ENCODE data around the gene TMEM178B.

Gene TMEM178B

GRCh38 chr7:141430455-141431139, 356.7 kb downstream of the TMEM178B start:
- Histone ChIP-seq H3K27ac (ENCODE audit: low read depth, low read length) (no peak overlapping the region), H4K20me1 (ENCODE audit: control insufficient read depth, insufficient read depth, low read depth, low read length) (no peaks in the 10 kb centered on the region), H3K4me1 (ENCODE audit: control insufficient read depth, low read length) (no peaks in the 10 kb centered on the region), H3F3A (ENCODE audit: control insufficient read depth, insufficient read depth) (no peaks in the 10 kb centered on the region), H3K36me3 (ENCODE audit: control insufficient read depth, low read length) (no peaks in the 10 kb centered on the region), H3K27me3 (ENCODE audit: control insufficient read depth, low read length) (peaks cover 6% of the 10 kb centered on the region; the same call in 1 of the 2 replicates), H3K4me2 (ENCODE audit: low read length) (no peak overlapping the region), H3K9me2 (replicated peaks; ENCODE audit: control insufficient read depth, low read length) (no peaks in the 10 kb centered on the region), H3K79me2 (ENCODE audit: control insufficient read depth, low read length) (no peaks in the 10 kb centered on the region), H3K4me3 (ENCODE audit: low read length) (no peak overlapping the region), H3K9me3 (ENCODE audit: control insufficient read depth, insufficient read depth, low read length) (peaks cover 6% of the 10 kb centered on the region; the same call in 1 of the 2 replicates)
- TF ChIP-seq EZH2phosphoT487 (IDR thresholded peaks at IDR 0.05; ENCODE audit: borderline replicate concordance, low read length) (no peak), CTCF (IDR thresholded peaks at IDR 0.05; ENCODE audit: low read depth, low read length, poor library complexity, severe bottlenecking) (no peak)

GRCh38 chr7:141431140-141431479, 357.2 kb downstream of the TMEM178B start:
- H3K79me2 ChIP-seq (ENCODE audit: control insufficient read depth, low read length), result no peaks in the 10 kb centered on the region
- no peak overlapping the region for H3K27ac ChIP-seq (ENCODE audit: low read depth, low read length)
- no peaks in the 10 kb centered on the region for H3K36me3 ChIP-seq (ENCODE audit: control insufficient read depth, low read length)
- no peaks in the 10 kb centered on the region for H3K9me2 ChIP-seq (replicated peaks; ENCODE audit: control insufficient read depth, low read length)
- peaks cover 6% of the 10 kb centered on the region; the same call in 1 of the 2 replicates for H3K27me3 ChIP-seq (ENCODE audit: control insufficient read depth, low read length)
- H3F3A ChIP-seq (ENCODE audit: control insufficient read depth, insufficient read depth), result no peaks in the 10 kb centered on the region
- H4K20me1 ChIP-seq (ENCODE audit: control insufficient read depth, insufficient read depth, low read depth, low read length), result no peaks in the 10 kb centered on the region
- H3K9me3 ChIP-seq (ENCODE audit: control insufficient read depth, insufficient read depth, low read length), result peaks cover 6% of the 10 kb centered on the region; the same call in 1 of the 2 replicates
- no peak overlapping the region for H3K4me2 ChIP-seq (ENCODE audit: low read length)
- no peaks in the 10 kb centered on the region for H3K4me1 ChIP-seq (ENCODE audit: control insufficient read depth, low read length)
- no peak for TF ChIP-seq CTCF (IDR thresholded peaks at IDR 0.05; ENCODE audit: low read depth, low read length, poor library complexity, severe bottlenecking)
- TF ChIP-seq EZH2phosphoT487 (IDR thresholded peaks at IDR 0.05; ENCODE audit: borderline replicate concordance, low read length), result no peak
- no peak overlapping the region for H3K4me3 ChIP-seq (ENCODE audit: low read length)

GRCh38 chr7:141431711-141432110, 357.8 kb downstream of the TMEM178B start:
- no peak for TF ChIP-seq EZH2phosphoT487 (IDR thresholded peaks at IDR 0.05; ENCODE audit: borderline replicate concordance, low read length)
- no peak overlapping the region for H3K4me2 ChIP-seq (ENCODE audit: low read length)
- H3F3A ChIP-seq (ENCODE audit: control insufficient read depth, insufficient read depth), result no peaks in the 10 kb centered on the region
- H3K4me1 ChIP-seq (ENCODE audit: control insufficient read depth, low read length), result no peaks in the 10 kb centered on the region
- no peak overlapping the region for H3K4me3 ChIP-seq (ENCODE audit: low read length)
- H3K27ac ChIP-seq (ENCODE audit: low read depth, low read length), result no peak overlapping the region
- H3K36me3 ChIP-seq (ENCODE audit: control insufficient read depth, low read length), result no peaks in the 10 kb centered on the region
- peaks cover 6% of the 10 kb centered on the region; the same call in 1 of the 2 replicates for H3K27me3 ChIP-seq (ENCODE audit: control insufficient read depth, low read length)
- H3K9me3 ChIP-seq (ENCODE audit: control insufficient read depth, insufficient read depth, low read length), result peaks cover 6% of the 10 kb centered on the region; the same call in 1 of the 2 replicates
- H3K79me2 ChIP-seq (ENCODE audit: control insufficient read depth, low read length), result no peaks in the 10 kb centered on the region
- H4K20me1 ChIP-seq (ENCODE audit: control insufficient read depth, insufficient read depth, low read depth, low read length), result no peaks in the 10 kb centered on the region
- no peaks in the 10 kb centered on the region for H3K9me2 ChIP-seq (replicated peaks; ENCODE audit: control insufficient read depth, low read length)

GRCh38 chr7:141433698-141434097, 359.8 kb downstream of the TMEM178B start:
- Histone ChIP-seq H4K20me1 (ENCODE audit: control insufficient read depth, insufficient read depth, low read depth, low read length) (no peaks in the 10 kb centered on the region), H3F3A (ENCODE audit: control insufficient read depth, insufficient read depth) (no peaks in the 10 kb centered on the region), H3K9me3 (ENCODE audit: control insufficient read depth, insufficient read depth, low read length) (no peaks in the 10 kb centered on the region), H3K4me1 (ENCODE audit: control insufficient read depth, low read length) (no peaks in the 10 kb centered on the region), H3K27ac (ENCODE audit: low read depth, low read length) (no peak overlapping the region), H3K27me3 (ENCODE audit: control insufficient read depth, low read length) (peaks cover 6% of the 10 kb centered on the region; the same call in 1 of the 2 replicates), H3K4me2 (ENCODE audit: low read length) (no peak overlapping the region), H3K79me2 (ENCODE audit: control insufficient read depth, low read length) (no peaks in the 10 kb centered on the region), H3K9me2 (replicated peaks; ENCODE audit: control insufficient read depth, low read length) (no peaks in the 10 kb centered on the region), H3K36me3 (ENCODE audit: control insufficient read depth, low read length) (no peaks in the 10 kb centered on the region), H3K4me3 (ENCODE audit: low read length) (no peak overlapping the region)
- TF ChIP-seq EZH2phosphoT487 (IDR thresholded peaks at IDR 0.05; ENCODE audit: borderline replicate concordance, low read length), result no peak
- TF ChIP-seq CTCF (IDR thresholded peaks at IDR 0.05; ENCODE audit: low read depth, low read length, poor library complexity, severe bottlenecking), result no peak

All from DOHH2 (cell line).